ENCODE results near the gene PLCB1.
"Not testable (repeated sequence)": the region's sequence is repeated elsewhere in the genome, so short reads cannot be mapped to it uniquely, and the experiment has no call there.

The PLCB1 gene

GRCh38 chr20:8578161-8578865, 446.2 kb downstream of the PLCB1 start:
- DNase-seq, result no peak

GRCh38 chr20:8579035-8579434, 447.0 kb downstream of the PLCB1 start:
- DNase-seq, result no peak

GRCh38 chr20:8581446-8582183, 449.5 kb downstream of the PLCB1 start:
- DNase-seq, result no peak

- no peak for DNase-seq
Observed at GRCh38 chr20:8583012-8583565, 451.0 kb downstream of the PLCB1 start.

- DNase-seq, result no peak
Observed at GRCh38 chr20:8583566-8584043, 451.5 kb downstream of the PLCB1 start.

- DNase-seq, result no peak
Observed at GRCh38 chr20:8587251-8587650, 455.2 kb downstream of the PLCB1 start.

GRCh38 chr20:8587810-8588209, 455.7 kb downstream of the PLCB1 start:
- DNase-seq, result no peak

GRCh38 chr20:8589956-8590355, 457.9 kb downstream of the PLCB1 start:
- no peak for DNase-seq

- DNase-seq, result not testable (repeated sequence)
Observed at GRCh38 chr20:8600910-8601541, 469.0 kb downstream of the PLCB1 start.

- DNase-seq, result no peak
Observed at GRCh38 chr20:8601542-8601912, 469.5 kb downstream of the PLCB1 start.

- DNase-seq, result no peak
Observed at GRCh38 chr20:8602389-8603116, 470.5 kb downstream of the PLCB1 start.

GRCh38 chr20:8608470-8608869, 476.4 kb downstream of the PLCB1 start:
- no peak for DNase-seq

- no peak for DNase-seq
Observed at GRCh38 chr20:8616792-8617191, 484.7 kb downstream of the PLCB1 start.

- no peak for DNase-seq
Observed at GRCh38 chr20:8621001-8621400, 488.9 kb downstream of the PLCB1 start.

GRCh38 chr20:8624046-8624445, 492.0 kb downstream of the PLCB1 start:
- no peak for DNase-seq

- no peak for DNase-seq
Observed at GRCh38 chr20:8624616-8625015, 492.6 kb downstream of the PLCB1 start.

GRCh38 chr20:8627340-8628004, 495.4 kb downstream of the PLCB1 start:
- DNase-seq, result no peak

GRCh38 chr20:8631271-8631670, 499.2 kb downstream of the PLCB1 start:
- DNase-seq, result no peak

GRCh38 chr20:8633366-8633765, 501.3 kb downstream of the PLCB1 start:
- no peak for DNase-seq

GRCh38 chr20:8635048-8635572, 503.0 kb downstream of the PLCB1 start:
- no peak for DNase-seq

- no peak for DNase-seq
Observed at GRCh38 chr20:8635837-8636236, 503.8 kb downstream of the PLCB1 start.
